DND-41 (cell line): ENCODE results near the gene ZNF474.

Experiments used
- EZH2 ChIP-seq: IDR thresholded peaks from 3 replicates; pipeline ENCODE4 v1.6.1; 2012; ENCODE audit warnings: borderline replicate concordance, low read depth, mild to moderate bottlenecking, moderate library complexity, low read length, inconsistent platforms; ENCODE audit not compliant: severe bottlenecking
- TF ChIP-seq, protein P1 (sequence below): IDR thresholded peaks from 2 replicates; pipeline ENCODE4 v1.5.1; 2012; ENCODE audit warnings: borderline replicate concordance, low read length, moderate library complexity, mild to moderate bottlenecking; ENCODE audit not compliant: poor library complexity, severe bottlenecking; ENCODE audit errors: extremely low read depth

DNA sequence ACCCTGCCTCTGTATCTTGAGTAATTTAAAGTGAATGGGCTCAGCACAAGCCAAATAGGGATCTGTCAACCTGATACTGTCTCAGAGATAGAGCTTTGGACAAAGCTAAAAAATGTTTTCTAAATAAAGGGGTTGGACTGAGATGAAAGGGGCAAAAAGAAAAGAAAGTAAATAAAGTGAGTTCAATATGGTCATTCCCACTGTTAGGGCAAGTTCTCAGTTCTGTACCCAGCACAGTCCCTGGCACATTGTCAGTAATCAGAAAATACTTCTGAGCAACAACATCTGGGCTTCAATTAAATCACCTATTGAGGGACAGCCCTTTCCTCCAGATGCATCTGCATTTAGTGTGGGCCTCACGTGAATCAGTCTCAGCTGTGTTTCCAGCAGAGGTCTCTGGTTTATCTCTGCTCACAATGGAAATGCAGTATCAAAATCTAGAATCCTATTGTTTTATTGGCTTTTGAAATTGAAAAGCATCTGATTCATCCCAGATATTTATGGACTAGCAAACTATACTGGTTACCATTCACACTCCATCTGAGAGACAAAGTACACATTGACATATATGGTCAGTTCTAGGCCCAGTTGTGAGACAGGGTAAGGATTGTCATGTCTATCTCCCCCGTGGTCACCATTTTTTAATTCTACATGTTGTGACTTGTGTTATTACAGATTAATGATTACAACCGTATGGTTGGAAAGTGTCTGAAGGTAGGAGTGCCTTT is 35.6 kb downstream of the ZNF474 start:
- TF ChIP-seq, protein P1, sequence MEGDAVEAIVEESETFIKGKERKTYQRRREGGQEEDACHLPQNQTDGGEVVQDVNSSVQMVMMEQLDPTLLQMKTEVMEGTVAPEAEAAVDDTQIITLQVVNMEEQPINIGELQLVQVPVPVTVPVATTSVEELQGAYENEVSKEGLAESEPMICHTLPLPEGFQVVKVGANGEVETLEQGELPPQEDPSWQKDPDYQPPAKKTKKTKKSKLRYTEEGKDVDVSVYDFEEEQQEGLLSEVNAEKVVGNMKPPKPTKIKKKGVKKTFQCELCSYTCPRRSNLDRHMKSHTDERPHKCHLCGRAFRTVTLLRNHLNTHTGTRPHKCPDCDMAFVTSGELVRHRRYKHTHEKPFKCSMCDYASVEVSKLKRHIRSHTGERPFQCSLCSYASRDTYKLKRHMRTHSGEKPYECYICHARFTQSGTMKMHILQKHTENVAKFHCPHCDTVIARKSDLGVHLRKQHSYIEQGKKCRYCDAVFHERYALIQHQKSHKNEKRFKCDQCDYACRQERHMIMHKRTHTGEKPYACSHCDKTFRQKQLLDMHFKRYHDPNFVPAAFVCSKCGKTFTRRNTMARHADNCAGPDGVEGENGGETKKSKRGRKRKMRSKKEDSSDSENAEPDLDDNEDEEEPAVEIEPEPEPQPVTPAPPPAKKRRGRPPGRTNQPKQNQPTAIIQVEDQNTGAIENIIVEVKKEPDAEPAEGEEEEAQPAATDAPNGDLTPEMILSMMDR = no peak
- TF ChIP-seq EZH2 = no peak
